Measurements from ENCODE around the gene LRSAM1. TPM values are rescaled to one million over a fixed set of nuclear protein-coding genes. Genes with fewer than 3 reads are reported as not detected.
A peak's percentile ranks its signal among the peaks of the same experiment; 100 is the strongest.

LRSAM1 gene
- total RNA-seq, 1 donor from 2014 or later: 23.8 TPM

DNA sequence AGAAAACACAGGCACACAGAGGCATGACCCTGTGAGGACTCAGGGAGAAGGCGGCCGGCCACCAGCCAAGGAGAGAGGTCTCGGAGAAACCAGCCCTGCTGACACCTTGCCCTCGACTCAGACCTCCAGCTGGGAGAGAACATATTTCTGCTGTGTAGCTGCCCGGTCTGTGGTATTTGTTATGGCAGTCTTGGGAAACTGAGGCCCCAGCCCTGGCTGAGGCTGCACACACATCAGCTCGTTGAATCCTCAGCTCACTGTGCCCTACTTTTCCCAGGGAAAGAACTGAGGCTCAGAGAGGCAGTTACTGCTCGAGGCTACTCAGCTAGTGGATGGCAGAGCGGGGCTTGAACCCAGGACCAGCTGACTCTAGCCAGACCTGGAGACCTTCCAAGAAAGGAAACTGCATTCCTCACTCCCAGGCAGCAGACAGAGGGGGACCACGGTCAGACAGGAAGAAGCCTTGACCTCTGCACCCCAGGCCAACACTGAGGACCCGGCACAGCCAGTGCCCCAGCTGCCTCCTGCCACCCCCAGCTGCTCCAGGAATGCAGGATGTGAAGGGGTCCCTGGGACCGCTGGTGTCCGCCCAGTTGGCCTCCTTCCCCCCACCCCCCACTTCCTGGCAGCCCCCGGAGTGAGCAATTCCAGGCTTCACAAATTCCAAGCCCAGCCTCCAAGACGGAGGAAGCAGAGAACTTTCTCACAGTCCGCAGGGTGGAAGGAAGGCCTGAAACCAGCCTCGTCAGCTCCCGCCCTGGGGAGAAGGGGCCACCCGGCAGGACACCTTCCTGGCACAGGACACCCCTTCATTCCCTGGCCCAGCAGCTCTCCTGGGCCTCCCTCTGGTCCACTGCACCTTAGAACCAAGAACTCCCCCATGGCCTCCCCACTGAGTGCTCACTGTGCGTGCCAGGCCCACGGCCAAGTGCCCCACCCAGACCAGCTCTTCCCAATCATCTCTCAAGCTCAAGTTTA, 69.9 kb downstream of the LRSAM1 start:
- Mint-ChIP-seq H3K27ac (no peak overlapping the region), H3K9me3 (peaks cover 20% of the 10 kb centered on the region)

DNA sequence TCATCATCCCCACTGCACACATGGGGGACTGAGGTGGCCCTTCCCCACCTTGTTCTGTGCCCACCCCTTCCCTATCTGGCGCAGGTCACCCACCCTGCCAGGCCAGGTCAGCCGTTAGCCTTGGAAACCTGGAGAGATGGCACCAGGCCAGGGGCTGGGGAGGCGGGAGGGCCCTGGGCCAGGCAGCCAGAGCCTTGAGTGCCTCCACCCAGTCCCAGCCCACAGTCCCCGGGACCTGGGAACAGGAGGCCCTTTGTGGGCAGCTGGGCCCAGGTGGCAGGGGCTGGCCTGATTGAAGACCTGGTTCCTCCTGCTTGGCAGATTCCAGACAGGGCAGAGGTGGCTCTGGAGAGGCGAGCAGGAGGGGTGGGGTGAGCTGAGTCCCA, 70.6 kb downstream of the LRSAM1 start:
- H3K4me3 Mint-ChIP-seq: no peak overlapping the region
- no peak for DNase-seq (ENCODE audit: low spot score)
- no peak overlapping the region for H3K27ac Mint-ChIP-seq
- no peaks in the 10 kb centered on the region for H3K4me1 Mint-ChIP-seq (ENCODE audit: low read depth)
- intact Hi-C loops (cut with micrococcal nuclease): no loop called here
- H3K36me3 Mint-ChIP-seq (ENCODE audit: low read depth): peaks cover 36% of the 10 kb centered on the region
- no peaks in the 10 kb centered on the region for H3K27me3 Mint-ChIP-seq (ENCODE audit: insufficient read depth)
- H3K9me3 Mint-ChIP-seq: peaks cover 24% of the 10 kb centered on the region

More for the DNA sequence above, 69.9 kb downstream of the LRSAM1 start:
- Mint-ChIP-seq H3K36me3 (ENCODE audit: low read depth) (peaks cover 34% of the 10 kb centered on the region), H3K4me3 (no peak overlapping the region), H3K27me3 (ENCODE audit: insufficient read depth) (no peaks in the 10 kb centered on the region), H3K4me1 (ENCODE audit: low read depth) (no peaks in the 10 kb centered on the region)
- intact Hi-C loops (cut with micrococcal nuclease): no loop called here
- no peak for DNase-seq (ENCODE audit: low spot score)

DNA sequence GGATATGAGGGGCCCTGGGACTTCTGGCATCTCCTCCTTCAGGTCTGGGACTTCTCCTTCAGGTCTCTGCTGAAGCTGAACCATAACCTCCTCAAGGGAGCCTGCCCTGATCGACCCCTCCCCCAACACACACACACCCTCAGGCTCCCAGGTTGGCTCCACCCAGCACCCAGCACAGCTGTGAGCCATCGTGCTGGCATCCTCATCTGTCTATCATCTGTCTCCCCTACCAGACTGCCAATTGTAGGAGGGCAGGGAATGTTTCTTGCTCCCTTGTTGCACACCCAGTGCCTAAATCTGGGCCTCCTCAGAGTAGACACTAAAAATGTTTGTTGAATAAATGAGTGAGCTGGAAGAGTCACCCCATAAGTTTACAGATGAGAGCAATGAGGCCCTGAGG, 71.4 kb downstream of the LRSAM1 start:
- H3K4me1 Mint-ChIP-seq (ENCODE audit: low read depth): no peaks in the 10 kb centered on the region
- peaks cover 24% of the 10 kb centered on the region for H3K9me3 Mint-ChIP-seq
- no peaks in the 10 kb centered on the region for H3K27me3 Mint-ChIP-seq (ENCODE audit: insufficient read depth)
- no peak overlapping the region for H3K4me3 Mint-ChIP-seq
- H3K36me3 Mint-ChIP-seq (ENCODE audit: low read depth): peaks cover 31% of the 10 kb centered on the region
- intact Hi-C loops (cut with micrococcal nuclease): no loop called here
- DNase-seq (ENCODE audit: low spot score): no peak
- H3K27ac Mint-ChIP-seq: no peak overlapping the region

DNA sequence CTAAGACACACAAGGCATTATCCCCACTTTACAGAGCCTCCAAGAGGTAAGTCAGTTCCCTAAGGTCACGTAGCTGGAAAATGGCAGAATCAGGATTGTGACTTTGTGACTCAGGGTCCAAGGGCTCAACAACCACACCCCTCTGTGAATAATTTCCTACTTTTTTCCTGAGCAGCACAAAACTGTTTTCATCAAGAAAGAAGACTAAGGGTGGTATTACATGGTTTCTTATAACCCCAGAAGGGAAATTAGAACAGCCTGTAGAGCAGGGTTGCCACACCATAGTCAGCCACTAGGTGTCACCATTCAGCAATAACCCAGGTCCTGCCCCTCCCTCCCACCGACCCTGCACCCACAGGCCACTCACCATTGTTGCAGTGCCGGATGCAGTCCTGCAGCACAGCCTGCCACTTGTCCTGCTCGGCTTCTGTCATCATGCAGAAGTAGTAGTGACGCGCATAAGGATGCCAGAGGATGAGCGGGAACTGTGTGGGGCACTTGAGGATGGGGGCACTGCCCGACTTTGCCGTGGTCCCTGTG, 72.1 kb downstream of the LRSAM1 start:
- H3K9me3 Mint-ChIP-seq: peaks cover 24% of the 10 kb centered on the region
- H3K4me3 Mint-ChIP-seq: no peak overlapping the region
- DNase-seq (ENCODE audit: low spot score): no peak
- intact Hi-C loops (cut with micrococcal nuclease): no loop called here
- no peak overlapping the region for H3K27ac Mint-ChIP-seq
- H3K36me3 Mint-ChIP-seq (ENCODE audit: low read depth): peaks cover 34% of the 10 kb centered on the region
- H3K27me3 Mint-ChIP-seq (ENCODE audit: insufficient read depth): no peaks in the 10 kb centered on the region
- no peaks in the 10 kb centered on the region for H3K4me1 Mint-ChIP-seq (ENCODE audit: low read depth)

- no peaks in the 10 kb centered on the region for H3K27me3 Mint-ChIP-seq (ENCODE audit: insufficient read depth)
- no peaks in the 10 kb centered on the region for H3K4me1 Mint-ChIP-seq (ENCODE audit: low read depth)
- no peak overlapping the region for H3K27ac Mint-ChIP-seq
- peaks cover 37% of the 10 kb centered on the region for H3K36me3 Mint-ChIP-seq (ENCODE audit: low read depth)
- intact Hi-C loops (cut with micrococcal nuclease): no loop called here
- no peak overlapping the region for H3K4me3 Mint-ChIP-seq
- peaks cover 24% of the 10 kb centered on the region for H3K9me3 Mint-ChIP-seq
- no peak for DNase-seq (ENCODE audit: low spot score)
Observed at GRCh38 chr9:127524373-127524772, 73.1 kb downstream of the LRSAM1 start.

DNA sequence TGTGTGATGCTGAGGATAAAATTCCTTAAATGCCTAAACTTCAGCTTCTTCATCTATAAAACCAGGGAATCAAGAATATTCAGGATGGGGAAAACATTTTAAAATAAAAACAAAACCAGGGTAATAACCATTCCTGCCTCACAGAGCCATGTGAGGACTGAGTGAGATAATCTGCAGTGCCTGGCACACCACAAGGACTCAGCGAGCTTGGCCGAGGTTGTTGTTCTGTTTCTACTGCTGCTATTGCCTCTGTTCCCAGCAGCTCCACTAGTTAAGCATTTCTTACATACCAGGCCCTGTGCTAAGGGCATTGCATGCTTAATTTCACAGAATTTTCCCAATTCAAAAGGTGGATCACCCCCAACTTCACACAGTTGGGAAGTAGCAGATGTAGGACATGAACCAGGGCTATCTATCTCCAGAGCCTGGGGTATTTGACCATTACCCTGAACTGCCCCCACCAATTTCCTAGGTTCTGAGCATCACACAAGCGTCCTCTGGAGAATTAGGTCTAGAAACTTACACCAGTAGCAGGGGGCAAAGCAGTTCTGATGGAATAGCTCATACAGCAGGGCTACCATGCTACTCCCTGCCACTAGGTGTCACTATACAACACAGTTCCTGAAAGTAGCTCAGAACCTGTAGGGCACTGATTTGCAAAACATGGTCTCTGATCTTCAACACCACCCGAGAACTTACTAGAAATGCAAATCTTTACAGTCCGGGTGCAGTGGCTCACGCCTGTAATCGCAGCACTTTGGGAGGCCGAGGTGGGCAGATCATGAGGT, 74.3 kb downstream of the LRSAM1 start:
- H3K36me3 Mint-ChIP-seq (ENCODE audit: low read depth): peaks cover 39% of the 10 kb centered on the region

DNA sequence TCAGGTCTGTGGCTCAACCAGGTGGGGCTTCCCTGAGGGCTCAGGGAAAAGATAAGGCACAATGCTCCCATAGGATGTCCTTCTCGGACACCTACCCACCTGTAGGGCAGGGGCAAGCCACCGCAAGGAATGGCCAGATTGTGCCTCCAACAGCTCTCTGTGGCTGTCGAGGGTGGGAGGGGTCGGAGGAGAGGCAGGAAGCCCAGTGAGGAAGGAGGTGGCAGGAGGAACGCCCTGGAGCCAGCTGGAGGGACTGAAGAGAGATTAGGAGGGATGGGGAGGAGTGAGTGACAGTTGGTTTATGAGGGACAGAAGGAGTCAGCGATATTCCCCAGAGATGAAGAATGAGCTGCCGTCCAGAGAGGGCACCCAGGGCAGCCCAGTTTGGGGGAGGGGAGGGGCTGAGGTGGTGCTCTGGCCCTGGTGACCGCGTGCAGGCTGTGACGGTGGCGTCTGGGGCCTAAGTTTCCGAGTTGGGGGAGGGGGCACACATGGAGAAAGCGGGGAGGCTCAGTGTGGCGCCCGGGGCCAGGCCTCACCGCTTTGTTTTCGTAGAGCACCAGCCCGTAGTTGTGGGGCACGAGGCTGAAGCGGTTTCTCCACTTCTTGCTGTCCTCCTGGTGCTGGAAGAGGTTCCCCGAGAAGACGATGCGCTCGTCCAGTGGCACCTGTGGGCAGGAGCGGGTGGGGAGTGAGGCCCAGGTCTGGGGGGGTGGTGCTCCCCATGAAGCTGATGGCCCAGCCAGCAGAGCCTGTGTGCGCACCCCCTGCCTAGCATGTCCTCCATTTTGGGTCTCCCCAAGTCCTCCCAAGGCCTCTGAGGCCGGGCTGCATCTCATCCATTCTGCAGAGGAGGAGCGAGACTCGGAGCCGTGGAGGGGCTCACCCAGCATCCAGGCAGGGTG, 75.6 kb downstream of the LRSAM1 start:
- Mint-ChIP-seq H3K4me3 (no peak overlapping the region), H3K27ac (no peak overlapping the region), H3K27me3 (ENCODE audit: insufficient read depth) (no peaks in the 10 kb centered on the region), H3K9me3 (peaks cover 24% of the 10 kb centered on the region), H3K36me3 (ENCODE audit: low read depth) (peaks cover 38% of the 10 kb centered on the region), H3K4me1 (ENCODE audit: low read depth) (no peaks in the 10 kb centered on the region)
- intact Hi-C loops (cut with micrococcal nuclease): no loop called here
- no peak for DNase-seq (ENCODE audit: low spot score)

More for the DNA sequence above, 74.3 kb downstream of the LRSAM1 start:
- Mint-ChIP-seq H3K27me3 (ENCODE audit: insufficient read depth) (no peaks in the 10 kb centered on the region), H3K4me1 (ENCODE audit: low read depth) (no peaks in the 10 kb centered on the region), H3K9me3 (peaks cover 24% of the 10 kb centered on the region), H3K4me3 (no peak overlapping the region), H3K27ac (no peak overlapping the region)
- DNase-seq (ENCODE audit: low spot score): no peak
- intact Hi-C loops (cut with micrococcal nuclease): no loop called here

DNA sequence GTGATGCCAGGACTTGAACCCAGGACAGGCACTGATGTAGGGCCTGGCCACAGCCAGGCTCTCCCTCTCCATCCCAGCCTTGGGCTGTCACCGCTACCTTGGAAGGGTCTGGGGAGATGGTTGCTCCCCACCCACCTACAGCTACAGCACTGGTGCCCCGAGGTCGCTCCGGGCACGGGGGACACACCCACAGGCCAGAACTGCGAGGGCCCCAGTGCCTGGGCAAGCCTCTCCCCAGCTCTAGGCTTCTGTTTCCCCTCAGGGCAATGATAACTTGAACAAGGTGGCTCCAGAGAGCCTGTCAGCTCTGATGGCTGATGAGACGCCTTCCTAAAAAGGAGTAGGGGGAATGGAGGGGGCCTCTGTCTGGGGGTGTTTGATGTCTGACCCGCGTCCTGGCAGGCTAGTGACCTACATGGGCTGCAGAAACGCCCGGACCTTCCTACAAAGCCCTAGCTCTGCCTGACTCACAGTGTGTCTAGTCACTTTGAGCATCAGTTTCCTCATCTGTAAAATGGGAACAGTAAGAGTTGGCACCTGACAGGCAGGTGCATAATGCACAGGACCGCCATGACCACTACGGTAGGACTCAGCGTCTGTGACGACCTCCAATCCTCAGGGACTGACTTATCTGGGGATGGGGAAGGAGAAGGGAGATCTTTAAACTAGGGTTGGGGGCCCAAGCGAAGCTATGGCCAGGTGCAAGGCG, 76.4 kb downstream of the LRSAM1 start:
- Mint-ChIP-seq H3K4me3 (no peak overlapping the region), H3K27ac (no peak overlapping the region), H3K27me3 (ENCODE audit: insufficient read depth) (no peaks in the 10 kb centered on the region), H3K4me1 (ENCODE audit: low read depth) (no peaks in the 10 kb centered on the region), H3K9me3 (peaks cover 23% of the 10 kb centered on the region), H3K36me3 (ENCODE audit: low read depth) (peaks cover 36% of the 10 kb centered on the region)
- intact Hi-C loops (cut with micrococcal nuclease): no loop called here
- no peak for DNase-seq (ENCODE audit: low spot score)

GRCh38 chr9:127528422-127529251, 77.3 kb downstream of the LRSAM1 start:
- Mint-ChIP-seq H3K27ac (no peak overlapping the region), H3K4me1 (ENCODE audit: low read depth) (no peaks in the 10 kb centered on the region), H3K4me3 (no peak overlapping the region), H3K9me3 (peaks cover 20% of the 10 kb centered on the region), H3K36me3 (ENCODE audit: low read depth) (peaks cover 28% of the 10 kb centered on the region), H3K27me3 (ENCODE audit: insufficient read depth) (no peaks in the 10 kb centered on the region)
- no peak for DNase-seq (ENCODE audit: low spot score)
- intact Hi-C loops (cut with micrococcal nuclease): no loop called here

DNA sequence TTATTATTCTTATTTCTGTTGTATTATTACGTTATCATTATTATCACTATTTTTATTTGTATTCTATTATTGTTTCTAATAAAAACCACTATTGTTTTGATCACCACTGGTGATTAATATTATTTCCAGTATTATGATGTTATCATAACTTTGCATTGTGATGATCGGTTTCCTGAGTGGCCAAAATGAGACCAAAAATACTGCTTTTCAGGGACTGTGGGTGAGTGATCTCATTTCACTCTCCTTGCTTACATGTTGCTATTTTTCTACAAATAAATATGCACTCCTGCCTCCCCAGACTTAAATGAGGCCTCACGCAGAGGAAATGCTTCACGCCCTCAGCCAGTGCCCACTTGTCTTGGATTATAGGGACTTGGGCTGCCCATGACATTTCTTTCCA, 78.4 kb downstream of the LRSAM1 start:
- Mint-ChIP-seq H3K36me3 (ENCODE audit: low read depth) (peaks cover 26% of the 10 kb centered on the region), H3K4me1 (ENCODE audit: low read depth) (no peaks in the 10 kb centered on the region), H3K4me3 (no peak overlapping the region), H3K9me3 (peaks cover 17% of the 10 kb centered on the region), H3K27ac (no peak overlapping the region), H3K27me3 (ENCODE audit: insufficient read depth) (no peaks in the 10 kb centered on the region)
- DNase-seq (ENCODE audit: low spot score): no peak
- intact Hi-C loops (cut with micrococcal nuclease): no loop called here

GRCh38 chr9:127530206-127530941, 79.1 kb downstream of the LRSAM1 start:
- Mint-ChIP-seq H3K36me3 (ENCODE audit: low read depth) (peaks cover 19% of the 10 kb centered on the region), H3K9me3 (peaks cover 10% of the 10 kb centered on the region), H3K27ac (peak overlapping the region; percentile 18), H3K4me3 (no peak overlapping the region), H3K4me1 (ENCODE audit: low read depth) (no peaks in the 10 kb centered on the region), H3K27me3 (ENCODE audit: insufficient read depth) (no peaks in the 10 kb centered on the region)
- no peak for DNase-seq (ENCODE audit: low spot score)
- intact Hi-C loops (cut with micrococcal nuclease): no loop called here

Measured in activated T-helper 1 cell treated with anti-CD3 and anti-CD28 coated beads, Interleukin-12 subunit alpha, Interleukin-12 subunit beta, Interleukin-2, Interleukin-4 antibody, amounts not matched to agents 30 ng/mL and 10 ng/mL and 1 ng/mL, durations not matched to agents 14 hours and 24 hours and 36 hours (primary cell).